ENCODE results near the gene SNTN. TPM values are rescaled to one million over a fixed set of nuclear protein-coding genes. Genes with fewer than 3 reads are reported as not detected.

SNTN gene
- total RNA-seq, result not detected in 2 replicates

DNA sequence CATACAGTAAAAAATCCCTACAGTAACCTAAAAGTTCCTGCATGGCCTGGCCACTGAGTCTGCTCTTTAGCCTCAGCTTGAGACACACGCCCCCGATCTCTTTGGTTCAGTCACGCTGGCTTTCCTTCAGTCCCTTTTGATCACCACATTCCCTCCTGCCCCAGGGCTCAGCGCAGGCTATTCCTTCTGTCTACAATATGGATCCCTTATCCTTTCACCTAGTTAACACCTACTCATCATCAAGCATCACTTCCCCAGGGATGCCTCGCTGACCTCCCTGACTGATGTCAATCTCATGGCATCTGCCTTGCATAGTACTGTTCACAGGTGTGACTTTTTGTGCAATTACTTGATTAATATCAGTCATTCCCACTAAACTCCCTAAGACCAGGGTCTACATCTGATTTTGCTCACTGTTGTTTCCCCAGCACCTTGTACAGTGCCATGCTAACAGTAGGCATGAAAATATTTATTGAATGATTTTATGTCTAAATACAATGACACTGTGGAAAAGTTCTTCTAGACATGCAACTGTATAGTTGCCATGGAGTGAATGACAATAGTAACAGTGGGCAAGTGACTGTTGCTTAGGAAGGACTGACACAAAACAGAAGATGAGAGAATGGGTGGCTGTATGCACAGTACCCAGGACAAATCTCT, at the start of gene SNTN:
TSS of gene SNTN (plus strand) at position 610 of the 660 bp plus-strand sequence. CDS start at position 623, 13 bp downstream.

Other genes with a start within 250 kb of the SNTN start
- gene C3orf49, start 166.6 kb downstream of the SNTN start, total RNA-seq, result not detected in 2 replicates
- 41.4 and 42.3 TPM in 2 replicates for gene THOC7, start 211.1 kb downstream of the SNTN start, total RNA-seq
- 12.9 and 19.5 TPM in 2 replicates for gene ATXN7, start 211.2 kb downstream of the SNTN start, total RNA-seq

Measured in subcutaneous preadipocyte (primary cell).